IPS-NIHi7 (cell line): ENCODE data around the gene PWWP2B.

Experiments used
- DNase-seq: peaks from one replicate; pipeline ENCODE4 v3.0.0; 2012; ENCODE audit warnings: mixed read lengths; ENCODE audit errors: extremely low spot score

The PWWP2B gene

DNA sequence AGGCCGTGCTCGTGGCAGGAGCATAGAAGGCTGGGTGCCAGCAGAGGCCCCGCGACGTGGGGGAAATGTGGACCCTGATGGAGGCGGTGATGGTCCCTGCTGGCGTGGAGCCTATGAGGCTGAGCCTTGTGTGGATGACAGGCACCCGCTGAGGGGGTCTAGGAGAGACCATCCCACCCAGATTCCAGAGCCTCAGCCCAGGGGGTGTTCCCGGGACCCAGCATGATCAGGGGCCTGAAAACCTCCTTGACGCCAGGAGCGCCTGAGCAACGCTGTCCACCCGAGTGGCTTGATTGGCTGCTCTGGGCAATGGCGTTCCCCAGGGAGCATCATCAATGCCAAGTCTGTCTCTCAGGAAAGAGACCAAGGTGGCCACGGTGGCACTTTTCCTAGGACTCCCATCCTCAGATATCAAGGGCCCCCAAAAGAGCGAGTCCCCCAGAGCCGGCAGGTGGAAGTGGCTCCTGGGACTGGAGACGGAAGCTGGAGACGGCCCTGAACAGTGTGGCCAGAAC is 61.1 kb downstream of the PWWP2B start:
- DNase-seq: no peak

DNA sequence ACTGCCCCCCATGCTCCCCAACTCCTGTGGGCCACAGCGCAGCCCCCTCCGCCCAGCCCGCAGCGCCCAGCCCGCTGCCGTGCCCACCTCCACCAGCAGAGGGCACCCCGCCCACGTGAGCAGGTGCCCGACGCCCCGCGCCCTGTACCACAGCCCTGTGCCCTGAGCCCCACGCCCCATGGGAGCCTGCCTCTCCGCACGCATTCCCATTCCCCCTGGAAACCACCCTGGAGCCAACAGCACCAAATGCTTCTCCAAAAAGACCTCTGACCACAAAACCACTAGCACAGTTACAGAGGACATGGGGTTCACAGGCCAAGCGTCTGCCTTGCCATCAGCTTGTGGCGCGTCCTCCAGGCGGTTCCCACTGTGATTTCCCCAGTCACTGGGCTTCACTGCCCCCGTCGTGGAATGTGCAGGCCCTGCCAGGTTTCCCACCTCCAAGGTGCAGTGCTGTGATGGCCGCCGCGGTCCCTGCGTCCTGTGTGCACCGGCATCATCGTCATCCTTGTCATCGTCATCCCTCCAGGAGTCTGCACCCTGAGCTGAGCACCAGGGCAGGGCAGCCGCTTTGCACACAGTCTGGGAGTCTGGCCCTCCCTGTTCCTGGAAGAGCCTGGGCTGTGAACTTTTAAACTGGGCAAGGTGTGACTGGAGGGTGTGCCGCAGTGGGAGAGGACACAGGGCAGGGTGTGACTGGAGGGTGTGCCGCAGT is 61.7 kb downstream of the PWWP2B start:
- peak; percentile 87 for DNase-seq

GRCh38 chr10:132459301-132460003 is 62.5 kb downstream of the PWWP2B start:
- no peak for DNase-seq

DNA sequence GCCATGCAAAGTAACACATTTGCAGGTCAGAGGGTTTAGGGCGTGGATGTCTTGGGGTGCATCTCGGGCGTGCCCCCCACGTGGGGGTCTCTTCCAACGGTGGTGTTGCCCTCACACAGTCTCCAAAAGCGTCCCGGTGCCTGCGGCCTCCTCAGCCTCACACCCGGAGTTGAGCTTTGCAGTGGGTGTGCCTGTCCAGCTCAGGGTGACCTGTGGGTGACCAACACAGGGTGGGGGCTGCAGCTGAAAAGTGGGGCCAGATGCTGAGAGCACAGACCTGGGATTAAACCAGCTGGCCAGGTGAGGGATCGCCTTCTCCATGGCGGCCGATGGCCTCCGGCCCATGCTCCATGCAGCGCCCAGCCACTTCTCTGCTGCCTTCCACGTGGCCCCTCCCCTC is 63.1 kb downstream of the PWWP2B start:
- no peak for DNase-seq

DNA sequence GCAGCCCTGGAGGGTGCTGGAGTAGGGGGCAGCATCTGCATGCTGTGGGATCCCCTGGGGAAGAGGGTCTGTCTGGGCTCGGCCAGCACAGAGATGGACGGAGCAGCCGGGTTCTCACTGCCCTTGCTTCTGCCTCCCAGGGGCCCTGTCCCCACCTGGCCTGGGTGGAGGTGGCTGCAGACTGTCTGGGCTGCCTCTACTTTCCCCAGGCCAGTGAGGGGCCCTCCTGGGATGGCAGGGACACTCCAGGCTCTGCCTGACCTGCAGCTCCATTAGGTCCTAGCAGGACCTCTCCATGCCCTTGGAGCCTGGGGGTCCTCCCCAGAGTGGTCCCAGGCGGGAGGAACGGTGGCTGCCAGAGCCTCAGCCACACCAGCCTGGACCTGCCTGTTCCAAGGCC is 63.7 kb downstream of the PWWP2B start:
- no peak for DNase-seq

- no peak for DNase-seq
These were observed 64.2 kb downstream of the PWWP2B start for GRCh38 chr10:132461103-132461682.

GRCh38 chr10:132461683-132462231 is 64.8 kb downstream of the PWWP2B start:
- no peak for DNase-seq

GRCh38 chr10:132462463-132463332 is 65.7 kb downstream of the PWWP2B start:
- DNase-seq: no peak

GRCh38 chr10:132463333-132464255 is 66.6 kb downstream of the PWWP2B start:
- no peak for DNase-seq

GRCh38 chr10:132464256-132465192 is 67.5 kb downstream of the PWWP2B start:
- DNase-seq: no peak

- no peak for DNase-seq
These were observed 68.3 kb downstream of the PWWP2B start for GRCh38 chr10:132465193-132465888.

GRCh38 chr10:132465889-132466519 is 69.0 kb downstream of the PWWP2B start:
- no peak for DNase-seq

DNA sequence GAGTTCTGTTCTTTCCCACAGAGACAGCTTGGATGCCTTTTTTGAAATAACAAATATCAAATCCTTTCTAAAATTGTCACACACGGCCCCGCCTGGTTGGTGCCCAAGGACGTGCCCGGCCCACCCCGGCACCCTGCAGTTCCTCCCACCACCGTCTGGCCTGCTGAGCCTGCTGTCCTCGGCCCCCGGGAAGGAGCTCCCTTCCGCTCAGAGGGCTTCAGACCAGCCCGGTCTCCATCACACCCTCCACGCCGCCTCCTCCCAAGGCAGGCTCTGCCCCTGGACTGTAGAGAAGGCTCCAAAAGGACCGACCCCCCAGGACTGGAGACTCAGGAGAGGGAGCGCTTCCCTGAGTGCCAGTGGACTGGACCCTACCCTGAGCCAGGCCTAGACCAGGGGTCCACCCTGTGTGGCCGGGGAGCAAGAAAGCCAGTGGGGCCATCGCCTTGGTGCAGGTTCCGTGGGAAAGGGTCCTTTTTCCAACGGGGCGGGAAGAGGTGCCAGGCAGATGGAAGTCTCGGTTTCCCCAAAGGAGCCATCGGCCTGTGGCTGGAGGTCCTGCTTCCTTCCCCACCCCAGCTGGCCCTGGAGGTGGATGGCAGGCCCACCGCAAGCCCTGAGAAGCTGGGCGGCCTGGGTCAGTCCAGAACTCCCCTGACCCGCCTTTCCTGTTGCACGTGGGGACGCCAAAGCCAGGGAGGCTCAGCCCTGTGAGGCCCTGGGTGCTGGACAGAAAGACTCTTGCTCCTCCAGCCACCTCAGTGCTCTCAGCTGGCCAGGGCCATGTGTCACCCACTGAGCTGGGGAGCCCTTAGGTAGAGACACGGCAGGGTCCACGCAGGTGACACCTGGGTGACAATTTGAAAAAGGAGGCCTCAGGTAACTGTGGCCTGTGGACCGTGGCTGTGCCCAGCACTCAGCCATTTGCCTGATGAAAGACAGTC is 69.8 kb downstream of the PWWP2B start:
- no peak for DNase-seq
